B cell (primary cell): ENCODE data around the gene GALNT10. TPM values are rescaled to one million over a fixed set of nuclear protein-coding genes. Genes with fewer than 3 reads are reported as not detected.

Experiments
- ATAC-seq: fragments of 200-7000 bp; cut with Tn5 transposase; one replicate; pipeline ENCODE4 v1.10.0; 2021; ENCODE audit warnings: low read depth, mild to moderate bottlenecking, moderate number of reproducible peaks, moderate library complexity
- CTCF ChIA-PET: fragments of 350-600 bp; sonication (Branson Sonifier 250); formaldehyde crosslinking; loops from one replicate; lab custom pipeline; 2021; ENCODE audit warnings: antibody characterized with exemption, inconsistent platforms; lab: Charles Lee
- POLR2A ChIA-PET: fragments of 350-600 bp; sonication (Branson Sonifier 250); formaldehyde crosslinking; loops from one replicate; lab custom pipeline; 2021; ENCODE audit warnings: antibody characterized with exemption; lab: Charles Lee
- DNase-seq: peaks from one replicate; pipeline ENCODE4 v3.0.0; 2013
- H2AFZ ChIP-seq: 2 replicates; pipeline ENCODE4 v1.6.1; 2012; ENCODE audit warnings: mild to moderate bottlenecking, low read depth, low read length; ENCODE audit not compliant: insufficient read depth, poor library complexity, severe bottlenecking
- H3K27ac ChIP-seq, 2 donors: 1 replicate in 1 of 2; 2 replicates in 1 of 2; pipeline ENCODE4 v1.5.1; 2012 to 2013; ENCODE audit warnings: low read length in 2 of 2, mild to moderate bottlenecking in 2 of 2, moderate library complexity in 1 of 2
- H3K27me3 ChIP-seq, 4 experiments: fragments of 200-600 bp in 1 of 4; sonication (generic) in 1 of 4; replicated peaks in 1 of 4; 1 replicate in 2 of 4; 2 replicates in 2 of 4; pipeline versions ENCODE4 v1.6.1 to v1.7.0; 2013 to 2016; ENCODE audit warnings: low read length in 3 of 4, mild to moderate bottlenecking in 2 of 4, mixed read lengths in 1 of 4, moderate library complexity in 1 of 4; ENCODE audit not compliant: insufficient read depth in 4 of 4, control insufficient read depth in 3 of 4; ENCODE audit errors: control extremely low read depth in 1 of 4
- H3K36me3 ChIP-seq, 2 experiments: replicated peaks in 1 of 2; 1 replicate in 1 of 2; 2 replicates in 1 of 2; pipeline versions ENCODE4 v1.6.1 to v1.7.1; 2013; ENCODE audit warnings: low read length in 1 of 2; ENCODE audit not compliant: insufficient read depth in 2 of 2, control insufficient read depth in 1 of 2; ENCODE audit errors: control extremely low read depth in 1 of 2, extremely low read depth in 1 of 2
- H3K4me1 ChIP-seq, 2 donors: fragments of 200-600 bp in 1 of 2; sonication (generic) in 1 of 2; 1 replicate in 1 of 2; 2 replicates in 1 of 2; pipeline versions ENCODE4 v1.5.1 to v1.6.1; 2013 to 2017; ENCODE audit warnings: low read length in 2 of 2; ENCODE audit not compliant: control insufficient read depth in 2 of 2, insufficient read depth in 2 of 2
- H3K4me2 ChIP-seq: replicated peaks from 2 replicates; pipeline ENCODE3; 2012; ENCODE audit warnings: mild to moderate bottlenecking, low read depth, low read length; ENCODE audit not compliant: poor library complexity, severe bottlenecking
- H3K4me3 ChIP-seq, 5 experiments: fragments of 200-600 bp in 1 of 5; sonication (generic) in 1 of 5; 1 replicate in 3 of 5; 2 replicates in 2 of 5; pipeline versions ENCODE4 v1.5.1 to v1.7.0; 2011 to 2016; ENCODE audit warnings: low read length in 4 of 5, mild to moderate bottlenecking in 4 of 5, low read depth in 2 of 5, control low read depth in 1 of 5, moderate library complexity in 1 of 5; ENCODE audit not compliant: insufficient read depth in 1 of 5; ENCODE audit errors: control extremely low read depth in 1 of 5, extremely low read depth in 1 of 5
- H3K79me2 ChIP-seq: fragments of 200-600 bp; sonication (generic); one replicate; pipeline ENCODE4 v1.6.0; 2016; ENCODE audit warnings: low read length; ENCODE audit not compliant: control insufficient read depth, insufficient read depth
- H3K9ac ChIP-seq: fragments of 200-600 bp; sonication (generic); 2 replicates; pipeline ENCODE4 v1.6.1; 2017; ENCODE audit warnings: mild to moderate bottlenecking, low read length, moderate library complexity
- H3K9me3 ChIP-seq, 3 donors: one replicate each; pipeline versions ENCODE4 v1.6.1 to v1.7.1; 2013; ENCODE audit warnings: low read length in 2 of 3; ENCODE audit not compliant: control insufficient read depth in 2 of 3, insufficient read depth in 1 of 3; ENCODE audit errors: control extremely low read depth in 1 of 3
- H4K20me1 ChIP-seq: 2 replicates; pipeline ENCODE4 v1.6.0; 2012; ENCODE audit warnings: mild to moderate bottlenecking, low read length; ENCODE audit not compliant: insufficient read depth, control insufficient read depth, poor library complexity, severe bottlenecking
- H3K27ac Mint-ChIP-seq: one replicate; pipeline ENCODE4 v1.8.0; 2021; ENCODE audit warnings: mixed read lengths
- H3K27me3 Mint-ChIP-seq: one replicate; pipeline ENCODE4 v1.8.0; 2021; ENCODE audit warnings: mixed read lengths
- H3K4me1 Mint-ChIP-seq: one replicate; pipeline ENCODE4 v1.8.0; 2021; ENCODE audit warnings: mixed read lengths
- H3K4me3 Mint-ChIP-seq: one replicate; pipeline ENCODE4 v1.8.0; 2021; ENCODE audit warnings: mixed read lengths
- H3K9me3 Mint-ChIP-seq: one replicate; pipeline ENCODE4 v1.8.0; 2022; ENCODE audit warnings: mixed read lengths; ENCODE audit not compliant: insufficient read depth
- EZH2 ChIP-seq: IDR thresholded peaks from 2 replicates; pipeline ENCODE4 v1.6.1; 2012; ENCODE audit warnings: borderline replicate concordance, low read depth, mild to moderate bottlenecking, moderate library complexity, low read length; ENCODE audit not compliant: insufficient read depth, poor library complexity, severe bottlenecking
- WGBS: methylation state at CpG from one replicate; pipeline ENCODE4 v1.1.5; 2013; ENCODE audit warnings: missing lambda C conversion rate; ENCODE audit not compliant: insufficient coverage; 5-methylcytosine and 5-hydroxymethylcytosine counted together
- intact Hi-C: fragments of 100-400 bp; cut with micrococcal nuclease; formaldehyde crosslinking; loops from one replicate; pipeline ENCODE4 v1.10.0; 2022
- polyA plus RNA-seq: library from polyadenylated mRNA; depleted of rRNA; stranded (reverse); fragments of >200 nt; gene quantifications from 2 replicates; pipeline ENCODE4 v1.2.3, GENCODE V29; 2012
- total RNA-seq, 2 donors: library from RNA; stranded (reverse); fragments of 120-200 nt in 1 of 2; gene quantifications; 1 replicate in 1 of 2; 2 replicates in 1 of 2; pipeline versions ENCODE4 v1.2.3 to v1.2.4, GENCODE V29; 2013 to 2022
- TF ChIP-seq, protein P1 (sequence below): fragments of 200-600 bp; IDR thresholded peaks from one replicate; pipeline ENCODE4 v1.8.0; 2022; ENCODE audit warnings: antibody characterized with exemption, mild to moderate bottlenecking

GALNT10 gene
- total and polyA plus RNA-seq, 2 donors (not counting 1 experiment from before 2014, with no cell fraction given), result 27.7 to 42.8 TPM

- POLR2A ChIA-PET, result no interaction called here
- H3K4me1 ChIP-seq, result no peaks in the 10 kb centered on the region
- Mint-ChIP-seq H3K9me3 (no peaks in the 10 kb centered on the region), H3K27ac (no peak overlapping the region), H3K4me1 (peaks cover 5% of the 10 kb centered on the region), H3K27me3 (no peaks in the 10 kb centered on the region), H3K4me3 (no peak overlapping the region)
- intact Hi-C loops, result no loop called here
- DNase-seq, result no peak
- peaks cover 6 to 35% of the 10 kb centered on the region in 2 experiments for H3K36me3 ChIP-seq
- no peak overlapping the region for H3K4me3 ChIP-seq
- 100% methylated on average over 4 of the region's 4 CpGs for WGBS
- no peaks in the 10 kb centered on the region for H3K9me3 ChIP-seq
- H3K9ac ChIP-seq, result no peak overlapping the region
- H3K27ac ChIP-seq, result no peak overlapping the region
- H3K4me2 ChIP-seq, result no peak overlapping the region
- H4K20me1 ChIP-seq, result no peaks in the 10 kb centered on the region
- ATAC-seq, result no peak
- H3K79me2 ChIP-seq, result no peaks in the 10 kb centered on the region
- no peak for TF ChIP-seq EZH2
- TF ChIP-seq, protein P1, sequence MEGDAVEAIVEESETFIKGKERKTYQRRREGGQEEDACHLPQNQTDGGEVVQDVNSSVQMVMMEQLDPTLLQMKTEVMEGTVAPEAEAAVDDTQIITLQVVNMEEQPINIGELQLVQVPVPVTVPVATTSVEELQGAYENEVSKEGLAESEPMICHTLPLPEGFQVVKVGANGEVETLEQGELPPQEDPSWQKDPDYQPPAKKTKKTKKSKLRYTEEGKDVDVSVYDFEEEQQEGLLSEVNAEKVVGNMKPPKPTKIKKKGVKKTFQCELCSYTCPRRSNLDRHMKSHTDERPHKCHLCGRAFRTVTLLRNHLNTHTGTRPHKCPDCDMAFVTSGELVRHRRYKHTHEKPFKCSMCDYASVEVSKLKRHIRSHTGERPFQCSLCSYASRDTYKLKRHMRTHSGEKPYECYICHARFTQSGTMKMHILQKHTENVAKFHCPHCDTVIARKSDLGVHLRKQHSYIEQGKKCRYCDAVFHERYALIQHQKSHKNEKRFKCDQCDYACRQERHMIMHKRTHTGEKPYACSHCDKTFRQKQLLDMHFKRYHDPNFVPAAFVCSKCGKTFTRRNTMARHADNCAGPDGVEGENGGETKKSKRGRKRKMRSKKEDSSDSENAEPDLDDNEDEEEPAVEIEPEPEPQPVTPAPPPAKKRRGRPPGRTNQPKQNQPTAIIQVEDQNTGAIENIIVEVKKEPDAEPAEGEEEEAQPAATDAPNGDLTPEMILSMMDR, result no peak
- no peak overlapping the region for H2AFZ ChIP-seq
- CTCF ChIA-PET, result interaction anchor here (0.6 to 2.7 kb wide), 2 partner anchors 9 to 15 kb away, joined by 3 to 14 read pairs; no protein-coding TSS in a partner anchor
- H3K27me3 ChIP-seq, result no peaks in the 10 kb centered on the region
Measured at GRCh38 chr5:154460172-154460571, 269.6 kb downstream of the GALNT10 start.

DNA sequence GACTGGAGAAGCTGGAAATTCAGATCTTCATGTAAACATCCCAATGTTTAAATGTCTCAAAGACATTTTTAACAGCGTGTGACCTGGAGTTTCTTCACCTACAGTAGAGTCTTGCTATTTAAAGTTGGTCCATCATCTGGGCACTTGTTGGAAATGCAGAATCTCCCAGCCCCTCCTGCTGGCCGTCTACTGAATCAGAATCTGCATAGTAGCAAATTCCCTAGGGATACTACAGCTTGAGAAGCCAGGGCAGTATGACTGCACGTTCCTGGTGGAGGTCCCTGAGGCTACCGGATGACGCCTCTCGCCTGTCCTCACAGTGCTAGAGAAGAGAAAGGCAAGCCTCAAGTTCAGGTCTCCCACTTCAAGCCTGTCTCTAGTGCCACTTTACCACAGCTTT, 271.0 kb downstream of the GALNT10 start:
- Histone ChIP-seq H3K4me3 (no peak overlapping the region), H3K4me2 (no peak overlapping the region), H4K20me1 (no peaks in the 10 kb centered on the region), H3K9ac (no peak overlapping the region), H3K27ac (no peak overlapping the region), H3K79me2 (no peaks in the 10 kb centered on the region), H2AFZ (no peak overlapping the region), H3K36me3 (peaks cover 6 to 22% of the 10 kb centered on the region in 2 experiments), H3K9me3 (no peaks in the 10 kb centered on the region), H3K4me1 (no peaks in the 10 kb centered on the region), H3K27me3 (peaks cover 0 to 3% (median 0%) of the 10 kb centered on the region in 4 experiments)
- ChIA-PET CTCF (interaction anchor here (0.6 to 1.4 kb wide), 4 partner anchors 9 to 468 kb away, joined by 3 to 6 read pairs (median 4); no protein-coding TSS in a partner anchor), POLR2A (no interaction called here)
- Mint-ChIP-seq H3K9me3 (no peaks in the 10 kb centered on the region), H3K27ac (no peak overlapping the region), H3K4me3 (no peak overlapping the region), H3K4me1 (peaks cover 5% of the 10 kb centered on the region), H3K27me3 (peaks cover 2% of the 10 kb centered on the region)
- no peak for TF ChIP-seq EZH2
- TF ChIP-seq, protein P1, result no peak
- intact Hi-C loops, result no loop called here
- WGBS, result 88% methylated on average over 6 of the region's 6 CpGs
- no peak for DNase-seq
- ATAC-seq, result no peak
